K562 (cell line): ENCODE data around the gene BEX3. TPM values are rescaled to one million over a fixed set of nuclear protein-coding genes. Genes with fewer than 3 reads are reported as not detected.
A peak's percentile ranks its signal among the peaks of the same experiment; 100 is the strongest.

Experiments used
- ATAC-seq: fragments of 200-7000 bp; cut with Tn5 transposase; 3 replicates; pipeline ENCODE4 v1.9.1; 2020; ENCODE audit warnings: moderate library complexity
- BruUV-seq: library from RNA; stranded (reverse); fragments of 400-500 nt; replicated peaks from 2 replicates; lab custom pipeline; 2021; lab: Mats Ljungman, UMichigan
- CTCF ChIA-PET: fragments of 300-600 bp; formaldehyde crosslinking; extraction: SDS; loops from one replicate; lab custom pipeline; 2021; ENCODE audit warnings: low intra/inter-chr PET ratio; lab: Yijun Ruan, JAX
- POLR2A ChIA-PET: fragments of 300-600, 350-650 bp; sonication (Branson Sonifier 250); formaldehyde crosslinking; extraction: SDS; loops from one replicate; lab custom pipeline; 2021; ENCODE audit warnings: antibody characterized with exemption, inconsistent platforms; lab: Yijun Ruan, JAX
- DNase-seq, 4 experiments: peaks; one replicate each; pipeline versions ENCODE4 v3.0.0 to v3.0.0-alpha.2; 2011 to 2018; ENCODE audit warnings: low spot score in 3 of 4, mixed read lengths in 3 of 4; ENCODE audit errors: extremely low read depth in 1 of 4
- FAIRE-seq: peaks from 2 replicates; lab custom pipeline; 2011; peaks lifted over from hg19 to GRCh38; lab: Jason Lieb, UNC
- H2AFZ ChIP-seq: 2 replicates; pipeline ENCODE4 v1.6.0; 2011; ENCODE audit warnings: low read depth, low read length, control low read depth, inconsistent platforms
- H3K27ac ChIP-seq: fragments of 200-600 bp; 3 replicates; pipeline ENCODE4 v1.8.0; 2011; ENCODE audit warnings: low read depth, mild to moderate bottlenecking, control low read depth, inconsistent platforms, low read length, moderate library complexity, mixed read lengths; ENCODE audit errors: extremely low read depth
- H3K27me3 ChIP-seq, 2 experiments: fragments of 300-600 bp in 1 of 2; 2 replicates in 1 of 2; 3 replicates in 1 of 2; pipeline versions ENCODE4 v1.6.0 to v1.8.0; 2011; ENCODE audit warnings: inconsistent platforms in 2 of 2, low read length in 2 of 2, mild to moderate bottlenecking in 1 of 2, mixed read lengths in 1 of 2, moderate library complexity in 1 of 2; ENCODE audit not compliant: control insufficient read depth in 2 of 2, insufficient read depth in 2 of 2
- H3K36me3 ChIP-seq: fragments of 300-600 bp; 3 replicates; pipeline ENCODE4 v1.8.0; 2011; ENCODE audit warnings: mild to moderate bottlenecking, low read length, inconsistent platforms; ENCODE audit not compliant: control insufficient read depth, insufficient read depth
- H3K4me1 ChIP-seq, 2 experiments: fragments of 200-600 bp in 1 of 2; replicated peaks in 1 of 2; 2 replicates in 1 of 2; 3 replicates in 1 of 2; pipeline versions ENCODE4 v1.5.1 to v1.8.0; 2011; ENCODE audit warnings: inconsistent platforms in 2 of 2, low read length in 2 of 2, mild to moderate bottlenecking in 1 of 2, mixed read lengths in 1 of 2, moderate library complexity in 1 of 2; ENCODE audit not compliant: control insufficient read depth in 2 of 2, insufficient read depth in 2 of 2
- H3K4me2 ChIP-seq: 2 replicates; pipeline ENCODE4 v1.6.1; 2011; ENCODE audit warnings: low read length, control low read depth, inconsistent platforms, mixed read lengths; ENCODE audit not compliant: insufficient read depth
- H3K4me3 ChIP-seq: fragments of 200-600 bp; sonication (generic), shearing (Covaris generic); 2 replicates; pipeline ENCODE4 v1.5.1; 2016; ENCODE audit warnings: control low read depth, inconsistent platforms
- H3K79me2 ChIP-seq: fragments of 200-600 bp; 3 replicates; pipeline ENCODE4 v1.8.0; 2011; ENCODE audit warnings: low read length, inconsistent platforms; ENCODE audit not compliant: control insufficient read depth, insufficient read depth
- H3K9ac ChIP-seq, 2 experiments: 2 replicates each; pipeline versions ENCODE4 v1.6.0 to v1.6.1; 2011; ENCODE audit warnings: low read depth in 2 of 2, low read length in 2 of 2, control low read depth in 1 of 2, inconsistent platforms in 1 of 2, mild to moderate bottlenecking in 1 of 2, mixed read lengths in 1 of 2; ENCODE audit not compliant: insufficient read depth in 1 of 2
- H3K9me1 ChIP-seq: one replicate; pipeline ENCODE4 v1.6.0; 2011; ENCODE audit warnings: inconsistent platforms, mild to moderate bottlenecking, low read length, moderate library complexity; ENCODE audit not compliant: control insufficient read depth, insufficient read depth
- H3K9me3 ChIP-seq: replicated peaks from 2 replicates; pipeline ENCODE4 v1.5.1; 2011; ENCODE audit warnings: low read depth, low read length, inconsistent platforms; ENCODE audit not compliant: control insufficient read depth, insufficient read depth
- H4K20me1 ChIP-seq: replicated peaks from 2 replicates; pipeline ENCODE4 v1.6.1; 2011; ENCODE audit warnings: low read length, inconsistent platforms, mixed read lengths; ENCODE audit not compliant: control insufficient read depth, insufficient read depth
- BCLAF1 ChIP-seq, 2 experiments: fragments of 450-650 bp in 1 of 2; IDR thresholded peaks; 2 replicates each; pipeline ENCODE4 v1.6.1; 2011 to 2017; ENCODE audit warnings: low read depth in 2 of 2, antibody characterized with exemption in 1 of 2, borderline replicate concordance in 1 of 2, low read length in 1 of 2, mild to moderate bottlenecking in 1 of 2, mixed read lengths in 1 of 2; ENCODE audit not compliant: control insufficient read depth in 1 of 2
- CTBP1 ChIP-seq: fragments of 450-650 bp; IDR thresholded peaks from 2 replicates; pipeline ENCODE4 v1.6.1; 2016; ENCODE audit warnings: borderline replicate concordance
- ELF2 ChIP-seq: fragments of 250-450 bp; sonication (Bioruptor Pico); IDR thresholded peaks from 2 replicates; pipeline ENCODE4 v1.5.0; 2021; ENCODE audit warnings: mild to moderate bottlenecking
- FOXJ2 ChIP-seq: fragments of 200-800 bp; sonication (Bioruptor generic); IDR thresholded peaks from 2 replicates; pipeline ENCODE4 v1.6.1; 2016; ENCODE audit warnings: missing genetic modification characterization, missing compliant biosample characterization
- HNRNPLL ChIP-seq: fragments of 200-400 bp; formaldehyde crosslinking; IDR thresholded peaks from 2 replicates; pipeline ENCODE4 v1.6.1; 2017; ENCODE audit warnings: low read length, low read depth, mild to moderate bottlenecking; ENCODE audit not compliant: poor library complexity, severe bottlenecking
- HSF4 ChIP-seq: fragments of 250-450 bp; sonication (Bioruptor Pico); IDR thresholded peaks from 2 replicates; pipeline ENCODE4 v2.1.2; 2022; ENCODE audit warnings: mild to moderate bottlenecking, moderate library complexity, borderline replicate concordance
- POLR2A ChIP-seq: fragments of 450-650 bp; conservative IDR thresholded peaks from 2 replicates; pipeline ENCODE4 v1.6.1; 2016
- RBM39 ChIP-seq: fragments of 200-400 bp; formaldehyde crosslinking; optimal IDR thresholded peaks from 2 replicates; pipeline ENCODE3; 2018; ENCODE audit warnings: low read depth, low read length
- SNIP1 ChIP-seq: fragments of 450-650 bp; IDR thresholded peaks from 2 replicates; pipeline ENCODE4 v1.7.1; 2017; ENCODE audit warnings: low read depth, mild to moderate bottlenecking
- TAF15 ChIP-seq: fragments of 200-400 bp; formaldehyde crosslinking; IDR thresholded peaks from 2 replicates; pipeline ENCODE4 v1.6.1; 2017; ENCODE audit warnings: mild to moderate bottlenecking, low read depth, low read length, moderate library complexity
- ZBTB1 ChIP-seq: sonication (generic); formaldehyde crosslinking; IDR thresholded peaks from 2 replicates; pipeline ENCODE4 v1.8.1; 2023; ENCODE audit warnings: missing genetic modification reagents, low read depth, mild to moderate bottlenecking, borderline replicate concordance
- ZNF695 ChIP-seq: fragments of 450-650 bp; formaldehyde crosslinking; IDR thresholded peaks from 2 replicates; pipeline ENCODE4 v1.4.0; 2020; ENCODE audit warnings: mild to moderate bottlenecking, moderate library complexity
- WGBS: fragments of 100-300 bp; shearing (Covaris generic); methylation state at CpG from one replicate; pipeline ENCODE4 v1.1.6; 2016; ENCODE audit warnings: low coverage, mixed read lengths; ENCODE audit not compliant: insufficient coverage; ENCODE audit errors: missing lambda C conversion rate; 5-methylcytosine and 5-hydroxymethylcytosine counted together
- in situ Hi-C: fragments of 300-500 bp; cut with MboI; formaldehyde crosslinking; loops from 4 replicates; pipeline ENCODE4 v1.15.0; 2018; ENCODE audit warnings: inconsistent platforms, mixed read lengths
- intact Hi-C: fragments of 100-400 bp; cut with micrococcal nuclease; formaldehyde crosslinking; loops from 2 replicates; pipeline ENCODE4 v1.14.2; 2022
- polyA plus RNA-seq, 8 experiments: library from polyadenylated mRNA; depleted of rRNA in 4 of 8; stranded (reverse) in 5 of 8; unstranded in 3 of 8; fragments of >200 nt; fragmentation: Nextera tagmentation in 2 of 8; fragmentation: Illumina TruSeq in 1 of 8; extraction: Ambion mirVana in 2 of 8; extraction: Trizol in 1 of 8; gene quantifications; 2 replicates each; pipeline versions ENCODE4 v1.2.1 to v1.2.3, GENCODE V29; 2011 to 2014; ENCODE audit warnings: inconsistent platforms in 1 of 8, missing spikeins in 1 of 8
- total RNA-seq, 7 experiments: library from RNA; depleted of rRNA in 6 of 7; stranded (reverse); fragments of >200 nt in 6 of 7; fragmentation: Illumina TruSeq in 2 of 7; extraction: Trizol in 2 of 7; gene quantifications; 2 replicates each; pipeline versions ENCODE4 v1.2.1 to v1.2.3, GENCODE V29; 2011 to 2021; ENCODE audit warnings: low replicate concordance in 1 of 7

The BEX3 gene
- total and polyA plus RNA-seq, 9 of the 15 experiments (the other 6 are each of a cell fraction or from before 2014, with no cell fraction given), result 0.21 to 0.47 TPM; not detected in 7

- no peak overlapping the region for H3K27ac ChIP-seq
- H3K27me3 ChIP-seq, result no peaks in the 10 kb centered on the region
- POLR2A ChIA-PET, result no interaction called here
- no peak for DNase-seq
- H3K36me3 ChIP-seq, result no peaks in the 10 kb centered on the region
- no peaks in the 10 kb centered on the region for H3K9me1 ChIP-seq
- H3K4me1 ChIP-seq, result peaks cover 0 to 15% of the 10 kb centered on the region in 2 experiments; a peak in 4 of 5 replicates
- ATAC-seq, result no peak
- H3K4me3 ChIP-seq, result no peak overlapping the region
- no peak for FAIRE-seq
- H3K9ac ChIP-seq, result no peak overlapping the region
- in situ Hi-C loops (no loop called here), intact Hi-C loops (no loop called here)
- CTCF ChIA-PET, result no interaction called here
- no peaks in the 10 kb centered on the region for H4K20me1 ChIP-seq
- no TSS peak for BruUV-seq
- H2AFZ ChIP-seq, result no peak overlapping the region
- no peaks in the 10 kb centered on the region for H3K9me3 ChIP-seq
- WGBS, result 50% methylated on average over 1 of the region's 1 CpG
- no peak overlapping the region for H3K4me2 ChIP-seq
- TF ChIP-seq SNIP1, result no peak
- no peaks in the 10 kb centered on the region for H3K79me2 ChIP-seq
Measured at GRCh38 chrX:103400931-103401330, 24.6 kb downstream of the BEX3 start.

GRCh38 chrX:103404231-103405008, 28.1 kb downstream of the BEX3 start:
- peak overlapping the region; percentile 86 for H3K4me2 ChIP-seq
- TF ChIP-seq CTBP1 (peak; percentile 47; the same call in 1 of the 2 replicates), HNRNPLL (no peak), RBM39 (no peak), BCLAF1 (IDR thresholded peaks at IDR 0.05; ENCODE audit: borderline replicate concordance in 1 of 2, control insufficient read depth in 1 of 2, low read depth in 2 of 2, low read length in 1 of 2) (no peak), ELF2 (CRISPR knock-in tag) (peak; percentile 39; the same call in 1 of the 2 replicates), ZNF695 (CRISPR knock-in tag) (no peak), TAF15 (no peak), POLR2A (0 out of 2 replicates have a peak, but pooled peaks have one; percentile 39), FOXJ2 (tag) (peak; percentile 31; the same call in 1 of the 2 replicates), HSF4 (CRISPR knock-in tag) (no peak), ZBTB1 (no peak)

More at GRCh38 chrX:103404231-103405008, 28.1 kb downstream of the BEX3 start:
- Histone ChIP-seq H3K9ac (peak overlapping the region in 1 of 2 experiments; percentile 18; a peak in 2 of 4 replicates), H4K20me1 (no peaks in the 10 kb centered on the region), H3K9me3 (no peaks in the 10 kb centered on the region), H3K27ac (peak overlapping the region; percentile 54), H3K4me1 (peaks cover 0 to 4% of the 10 kb centered on the region in 2 experiments; a peak in 3 of 5 replicates), H3K4me3 (peak overlapping the region; percentile 51), H3K27me3 (no peaks in the 10 kb centered on the region), H3K36me3 (no peaks in the 10 kb centered on the region), H2AFZ (peak overlapping the region; percentile 85), H3K9me1 (no peaks in the 10 kb centered on the region), H3K79me2 (no peaks in the 10 kb centered on the region)
- CTCF ChIA-PET, result no interaction called here
- in situ Hi-C loops (no loop called here), intact Hi-C loops (no loop called here)
- ATAC-seq, result peak; percentile 90
- no TSS peak for BruUV-seq
- peak; percentile 32 to 88 (median 50) for DNase-seq
- 2% methylated on average over 16 of the region's 19 CpGs for WGBS
- POLR2A ChIA-PET, result no interaction called here
- FAIRE-seq, result peak; percentile 62
